ENCODE data around the gene LTBP1.

DNA sequence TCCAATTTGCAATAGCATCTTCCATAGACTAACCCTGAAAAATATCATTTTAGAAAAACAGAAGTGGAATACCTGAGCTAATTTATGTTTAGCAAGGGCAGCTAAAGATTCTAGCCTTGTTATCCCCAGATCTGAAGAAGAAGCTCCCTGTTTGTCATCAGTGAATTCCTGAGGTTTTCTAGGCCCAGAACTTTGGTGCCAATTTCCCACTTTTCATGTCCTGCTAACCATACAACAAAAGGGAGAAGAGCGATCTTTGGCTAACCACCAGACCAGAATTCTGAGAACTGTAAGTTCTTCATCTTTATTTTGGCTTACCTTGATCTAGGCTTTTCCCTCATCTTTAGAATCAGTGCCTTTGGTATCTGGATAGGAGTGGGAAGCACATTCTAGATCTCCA lies 478.4 kb downstream of the LTBP1 start:
- TF ChIP-seq, protein P1, sequence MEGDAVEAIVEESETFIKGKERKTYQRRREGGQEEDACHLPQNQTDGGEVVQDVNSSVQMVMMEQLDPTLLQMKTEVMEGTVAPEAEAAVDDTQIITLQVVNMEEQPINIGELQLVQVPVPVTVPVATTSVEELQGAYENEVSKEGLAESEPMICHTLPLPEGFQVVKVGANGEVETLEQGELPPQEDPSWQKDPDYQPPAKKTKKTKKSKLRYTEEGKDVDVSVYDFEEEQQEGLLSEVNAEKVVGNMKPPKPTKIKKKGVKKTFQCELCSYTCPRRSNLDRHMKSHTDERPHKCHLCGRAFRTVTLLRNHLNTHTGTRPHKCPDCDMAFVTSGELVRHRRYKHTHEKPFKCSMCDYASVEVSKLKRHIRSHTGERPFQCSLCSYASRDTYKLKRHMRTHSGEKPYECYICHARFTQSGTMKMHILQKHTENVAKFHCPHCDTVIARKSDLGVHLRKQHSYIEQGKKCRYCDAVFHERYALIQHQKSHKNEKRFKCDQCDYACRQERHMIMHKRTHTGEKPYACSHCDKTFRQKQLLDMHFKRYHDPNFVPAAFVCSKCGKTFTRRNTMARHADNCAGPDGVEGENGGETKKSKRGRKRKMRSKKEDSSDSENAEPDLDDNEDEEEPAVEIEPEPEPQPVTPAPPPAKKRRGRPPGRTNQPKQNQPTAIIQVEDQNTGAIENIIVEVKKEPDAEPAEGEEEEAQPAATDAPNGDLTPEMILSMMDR (IDR thresholded peaks at IDR 0.05): no peak
- TF ChIP-seq POLR2A (IDR thresholded peaks at IDR 0.05): no peak

Data from suprapubic skin (tissue), 3 donors.